HL-60 (cell line): Measurements from ENCODE around the gene SLC25A12.

Experiments
- DNase-seq, 2 experiments: peaks; one replicate each; pipeline ENCODE4 v3.0.0-alpha.2; 2010 to 2020; ENCODE audit warnings: low read depth in 1 of 2, low spot score in 1 of 2
- H3K27ac ChIP-seq: fragments of 250-450 bp; sonication (Bioruptor Pico); replicated peaks from 2 replicates; pipeline ENCODE4 v1.5.1; 2020; ENCODE audit warnings: mild to moderate bottlenecking, moderate library complexity
- H3K27me3 ChIP-seq: fragments of 250-450 bp; sonication (Bioruptor Pico); 2 replicates; pipeline ENCODE4 v1.5.1; 2021; ENCODE audit warnings: mild to moderate bottlenecking, moderate library complexity; ENCODE audit not compliant: insufficient read depth, poor library complexity, severe bottlenecking
- H3K4me3 ChIP-seq: replicated peaks from 2 replicates; pipeline ENCODE4 v1.5.1; 2011; ENCODE audit warnings: mild to moderate bottlenecking, control low read depth, low read length; ENCODE audit not compliant: insufficient read depth
- GABPA ChIP-seq: IDR thresholded peaks from 2 replicates; pipeline ENCODE4 v1.6.1; 2012; ENCODE audit warnings: low read depth
- POLR2AphosphoS5 ChIP-seq: IDR thresholded peaks from 2 replicates; pipeline ENCODE4 v1.6.1; 2012; ENCODE audit warnings: low read depth
- REST ChIP-seq: IDR thresholded peaks from 2 replicates; pipeline ENCODE4 v1.6.1; 2012; ENCODE audit warnings: low read depth; ENCODE audit not compliant: insufficient replicate concordance
- SPI1 ChIP-seq: IDR thresholded peaks from 2 replicates; pipeline ENCODE4 v1.6.1; 2012; ENCODE audit warnings: low read depth, mild to moderate bottlenecking, borderline replicate concordance
- TF ChIP-seq, protein P1 (sequence below): IDR thresholded peaks from one replicate; pipeline ENCODE4 v1.5.1; 2011; ENCODE audit warnings: low read length, control low read depth, inconsistent platforms; ENCODE audit not compliant: insufficient read depth

SLC25A12 gene

DNA sequence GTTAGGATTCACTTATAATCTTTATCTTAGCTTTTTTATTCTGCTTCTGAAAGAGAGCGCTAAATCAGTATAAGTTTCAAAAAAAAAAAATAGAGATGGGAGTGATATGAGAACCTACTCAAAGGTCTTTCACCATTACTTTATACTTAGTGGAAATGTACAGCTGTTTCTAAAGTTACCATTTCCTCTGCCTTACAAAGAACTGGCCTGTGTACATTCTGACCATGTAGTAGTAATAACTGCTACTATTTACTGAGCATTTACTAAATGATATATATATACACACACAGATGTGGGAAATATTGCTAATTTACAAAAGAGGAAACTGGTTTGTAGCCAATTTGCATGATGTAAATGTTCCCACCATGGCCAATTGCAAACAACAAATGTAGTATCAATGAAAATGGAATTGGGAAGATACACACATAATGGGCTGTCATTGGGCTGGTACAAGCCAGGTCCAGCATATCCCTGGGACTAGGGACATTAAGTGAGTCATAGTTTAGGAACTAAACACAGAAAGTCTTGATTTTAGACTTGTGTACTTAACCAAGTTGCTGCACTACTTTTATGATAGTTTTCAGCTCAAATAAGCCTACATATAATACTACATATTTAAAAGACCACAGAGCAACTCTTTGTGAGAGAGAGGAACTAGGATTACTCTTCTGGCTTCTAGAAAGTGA lies 139.6 kb downstream of the SLC25A12 start:
- no peaks in the 10 kb centered on the region for H3K27me3 ChIP-seq
- DNase-seq, result no peak
- TF ChIP-seq, protein P1, sequence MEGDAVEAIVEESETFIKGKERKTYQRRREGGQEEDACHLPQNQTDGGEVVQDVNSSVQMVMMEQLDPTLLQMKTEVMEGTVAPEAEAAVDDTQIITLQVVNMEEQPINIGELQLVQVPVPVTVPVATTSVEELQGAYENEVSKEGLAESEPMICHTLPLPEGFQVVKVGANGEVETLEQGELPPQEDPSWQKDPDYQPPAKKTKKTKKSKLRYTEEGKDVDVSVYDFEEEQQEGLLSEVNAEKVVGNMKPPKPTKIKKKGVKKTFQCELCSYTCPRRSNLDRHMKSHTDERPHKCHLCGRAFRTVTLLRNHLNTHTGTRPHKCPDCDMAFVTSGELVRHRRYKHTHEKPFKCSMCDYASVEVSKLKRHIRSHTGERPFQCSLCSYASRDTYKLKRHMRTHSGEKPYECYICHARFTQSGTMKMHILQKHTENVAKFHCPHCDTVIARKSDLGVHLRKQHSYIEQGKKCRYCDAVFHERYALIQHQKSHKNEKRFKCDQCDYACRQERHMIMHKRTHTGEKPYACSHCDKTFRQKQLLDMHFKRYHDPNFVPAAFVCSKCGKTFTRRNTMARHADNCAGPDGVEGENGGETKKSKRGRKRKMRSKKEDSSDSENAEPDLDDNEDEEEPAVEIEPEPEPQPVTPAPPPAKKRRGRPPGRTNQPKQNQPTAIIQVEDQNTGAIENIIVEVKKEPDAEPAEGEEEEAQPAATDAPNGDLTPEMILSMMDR, result no peak
- TF ChIP-seq SPI1 (no peak), GABPA (no peak), REST (no peak), POLR2AphosphoS5 (no peak)
- no peak overlapping the region for H3K4me3 ChIP-seq
- H3K27ac ChIP-seq, result no peak overlapping the region

GRCh38 chr2:171747371-171747770 lies 146.7 kb downstream of the SLC25A12 start:
- Histone ChIP-seq H3K4me3 (no peak overlapping the region), H3K27ac (no peak overlapping the region), H3K27me3 (no peaks in the 10 kb centered on the region)
- TF ChIP-seq SPI1, result no peak
- TF ChIP-seq REST, result no peak
- TF ChIP-seq GABPA, result no peak
- TF ChIP-seq, protein P1, result no peak
- no peak for TF ChIP-seq POLR2AphosphoS5
- DNase-seq, result no peak

DNA sequence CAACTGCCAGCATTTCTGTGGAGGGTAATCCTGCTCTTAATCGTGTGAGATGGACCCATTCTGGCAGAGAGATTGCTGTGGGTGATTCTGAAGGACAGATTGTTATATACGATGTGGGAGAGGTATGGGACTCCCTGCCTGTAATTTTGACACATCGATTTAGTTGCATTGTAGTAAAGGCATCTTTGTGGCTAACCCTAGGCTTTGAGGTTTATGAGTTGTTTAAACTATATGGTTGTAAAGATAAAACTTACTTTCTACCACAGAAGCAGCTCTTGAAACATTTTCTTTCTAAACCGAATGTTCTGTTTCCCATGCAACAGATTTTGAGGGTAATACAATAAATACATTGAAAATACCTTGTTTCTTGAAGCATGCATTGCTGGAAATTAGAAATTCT lies 148.2 kb downstream of the SLC25A12 start:
- Histone ChIP-seq H3K27ac (no peak overlapping the region), H3K27me3 (no peaks in the 10 kb centered on the region), H3K4me3 (no peak overlapping the region)
- DNase-seq, result no peak
- TF ChIP-seq POLR2AphosphoS5 (no peak), REST (no peak), SPI1 (no peak), GABPA (no peak)
- TF ChIP-seq, protein P1, result no peak
